HFFc6 (cell line): Measurements from ENCODE around the gene LRRN2. TPM values are rescaled to one million over a fixed set of nuclear protein-coding genes. Genes with fewer than 3 reads are reported as not detected.

Experiments
- DNase-seq: peaks from one replicate; pipeline ENCODE4 v3.0.0-alpha.2; 2018
- H3K27ac Mint-ChIP-seq: 2 replicates; pipeline ENCODE4 v1.8.0; 2020; ENCODE audit warnings: mild to moderate bottlenecking, mixed read lengths
- H3K27me3 Mint-ChIP-seq: 2 replicates; pipeline ENCODE4 v1.8.0; 2021; ENCODE audit warnings: mild to moderate bottlenecking, moderate library complexity, mixed read lengths; ENCODE audit not compliant: insufficient read depth
- H3K36me3 Mint-ChIP-seq: 2 replicates; pipeline ENCODE4 v1.8.0; 2021; ENCODE audit warnings: low read depth, mixed read lengths
- H3K4me1 Mint-ChIP-seq: 2 replicates; pipeline ENCODE4 v1.8.0; 2020; ENCODE audit warnings: low read depth, mixed read lengths
- H3K4me3 Mint-ChIP-seq: 2 replicates; pipeline ENCODE4 v1.8.0; 2020; ENCODE audit warnings: mild to moderate bottlenecking, moderate library complexity, mixed read lengths
- H3K9me3 Mint-ChIP-seq: 2 replicates; pipeline ENCODE4 v1.8.0; 2020; ENCODE audit warnings: mild to moderate bottlenecking, mixed read lengths
- CTCF ChIP-seq: fragments of 200-600 bp; sonication (generic); IDR thresholded peaks from 2 replicates; pipeline ENCODE4 v1.5.0; 2021; ENCODE audit warnings: antibody characterized with exemption, mild to moderate bottlenecking
- total RNA-seq, 6 experiments: library from RNA; stranded (reverse); fragmentation: NEBNext Ultra II Directional; extraction: Animal tissue kit (Norgen Biotek cat#: 25700); gene quantifications; 2 replicates in 1 of 6; 3 replicates in 5 of 6; pipeline ENCODE4 v1.2.3, GENCODE V29; 2021

LRRN2 gene
- total RNA-seq, 6 experiments from 2014 or later = not detected

- Mint-ChIP-seq H3K27me3 (peaks cover 56% of the 10 kb centered on the region), H3K4me1 (no peaks in the 10 kb centered on the region), H3K4me3 (no peak overlapping the region), H3K9me3 (no peaks in the 10 kb centered on the region), H3K36me3 (no peaks in the 10 kb centered on the region), H3K27ac (no peak overlapping the region)
- TF ChIP-seq CTCF = no peak
- DNase-seq = no peak
Observed at GRCh38 chr1:204613636-204614035, 71.9 kb downstream of the LRRN2 start.

GRCh38 chr1:204612326-204612725 lies 73.2 kb downstream of the LRRN2 start:
- Mint-ChIP-seq H3K9me3 (no peaks in the 10 kb centered on the region), H3K27ac (no peak overlapping the region), H3K27me3 (peaks cover 58% of the 10 kb centered on the region), H3K36me3 (no peaks in the 10 kb centered on the region), H3K4me1 (no peaks in the 10 kb centered on the region), H3K4me3 (no peak overlapping the region)
- DNase-seq = no peak
- no peak for TF ChIP-seq CTCF

GRCh38 chr1:204611036-204611435 lies 74.5 kb downstream of the LRRN2 start:
- TF ChIP-seq CTCF = no peak
- Mint-ChIP-seq H3K4me3 (no peak overlapping the region), H3K4me1 (no peaks in the 10 kb centered on the region), H3K27ac (no peak overlapping the region), H3K9me3 (no peaks in the 10 kb centered on the region), H3K27me3 (peaks cover 57% of the 10 kb centered on the region), H3K36me3 (no peaks in the 10 kb centered on the region)
- no peak for DNase-seq

GRCh38 chr1:204607910-204608309 lies 77.6 kb downstream of the LRRN2 start:
- TF ChIP-seq CTCF = no peak
- Mint-ChIP-seq H3K27ac (no peak overlapping the region), H3K4me3 (no peak overlapping the region), H3K4me1 (no peaks in the 10 kb centered on the region), H3K36me3 (no peaks in the 10 kb centered on the region), H3K27me3 (peaks cover 51% of the 10 kb centered on the region), H3K9me3 (no peaks in the 10 kb centered on the region)
- DNase-seq = no peak

- no peaks in the 10 kb centered on the region for H3K9me3 Mint-ChIP-seq
- H3K4me1 Mint-ChIP-seq = no peaks in the 10 kb centered on the region
- no peak overlapping the region for H3K27ac Mint-ChIP-seq
- H3K36me3 Mint-ChIP-seq = no peaks in the 10 kb centered on the region
- H3K4me3 Mint-ChIP-seq = no peak overlapping the region
- no peak for DNase-seq
- no peak for TF ChIP-seq CTCF
- peaks cover 52% of the 10 kb centered on the region for H3K27me3 Mint-ChIP-seq
Observed at GRCh38 chr1:204605791-204606190, 79.7 kb downstream of the LRRN2 start.
